ENCODE measurements around the gene IL25.

Gene IL25

DNA sequence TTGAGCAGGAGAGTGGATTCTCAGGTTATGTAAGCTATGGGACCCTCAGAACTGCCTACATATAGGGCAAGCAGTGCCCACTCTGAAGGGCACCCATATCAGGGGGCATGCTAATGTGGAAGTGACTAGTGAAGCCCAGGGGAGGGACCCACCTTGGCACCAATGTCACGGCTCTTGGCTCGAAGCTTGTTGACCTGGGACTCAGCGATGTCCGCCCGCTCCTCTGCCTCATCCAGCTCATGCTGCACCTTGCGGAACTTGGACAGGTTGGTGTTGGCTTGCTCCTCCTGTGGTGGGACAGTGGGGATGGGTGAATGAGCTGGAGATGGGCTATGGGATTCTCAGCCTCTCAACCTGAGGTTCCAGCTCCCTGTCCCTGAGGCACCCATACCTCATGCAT is 9.7 kb downstream of the IL25 start:
- no peak for DNase-seq
- Histone ChIP-seq H3K9ac (ENCODE audit: low read depth, low read length) (no peak overlapping the region), H3K4me3 (ENCODE audit: low read depth in 1 of 2, low read length in 2 of 2) (no peak overlapping the region), H4K20me1 (ENCODE audit: insufficient read depth, low read length) (peaks cover 3% of the 10 kb centered on the region; the same call in 1 of the 2 replicates), H2AFZ (ENCODE audit: low read depth, low read length) (no peak overlapping the region), H3K27ac (ENCODE audit: low read length) (no peak overlapping the region), H3K9me3 (ENCODE audit: insufficient read depth, low read length, severe bottlenecking) (no peaks in the 10 kb centered on the region), H3K4me2 (ENCODE audit: insufficient read depth, low read length) (no peak overlapping the region), H3K79me2 (ENCODE audit: insufficient read depth, low read length) (no peaks in the 10 kb centered on the region), H3K27me3 (ENCODE audit: insufficient read depth, low read length, poor library complexity) (peaks cover 27% of the 10 kb centered on the region), H3K4me1 (ENCODE audit: insufficient read depth, low read length) (no peaks in the 10 kb centered on the region), H3K36me3 (ENCODE audit: insufficient read depth, low read length) (no peaks in the 10 kb centered on the region)
- no peak for TF ChIP-seq EZH2 (IDR thresholded peaks at IDR 0.05; ENCODE audit: borderline replicate concordance, low read depth, low read length, severe bottlenecking)
- TF ChIP-seq, protein P1, sequence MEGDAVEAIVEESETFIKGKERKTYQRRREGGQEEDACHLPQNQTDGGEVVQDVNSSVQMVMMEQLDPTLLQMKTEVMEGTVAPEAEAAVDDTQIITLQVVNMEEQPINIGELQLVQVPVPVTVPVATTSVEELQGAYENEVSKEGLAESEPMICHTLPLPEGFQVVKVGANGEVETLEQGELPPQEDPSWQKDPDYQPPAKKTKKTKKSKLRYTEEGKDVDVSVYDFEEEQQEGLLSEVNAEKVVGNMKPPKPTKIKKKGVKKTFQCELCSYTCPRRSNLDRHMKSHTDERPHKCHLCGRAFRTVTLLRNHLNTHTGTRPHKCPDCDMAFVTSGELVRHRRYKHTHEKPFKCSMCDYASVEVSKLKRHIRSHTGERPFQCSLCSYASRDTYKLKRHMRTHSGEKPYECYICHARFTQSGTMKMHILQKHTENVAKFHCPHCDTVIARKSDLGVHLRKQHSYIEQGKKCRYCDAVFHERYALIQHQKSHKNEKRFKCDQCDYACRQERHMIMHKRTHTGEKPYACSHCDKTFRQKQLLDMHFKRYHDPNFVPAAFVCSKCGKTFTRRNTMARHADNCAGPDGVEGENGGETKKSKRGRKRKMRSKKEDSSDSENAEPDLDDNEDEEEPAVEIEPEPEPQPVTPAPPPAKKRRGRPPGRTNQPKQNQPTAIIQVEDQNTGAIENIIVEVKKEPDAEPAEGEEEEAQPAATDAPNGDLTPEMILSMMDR (IDR thresholded peaks at IDR 0.05; ENCODE audit: borderline replicate concordance, extremely low read depth, low read length, poor library complexity, severe bottlenecking) = no peak
- no peak for ATAC-seq (ENCODE audit: insufficient read depth, low read depth)

DNA sequence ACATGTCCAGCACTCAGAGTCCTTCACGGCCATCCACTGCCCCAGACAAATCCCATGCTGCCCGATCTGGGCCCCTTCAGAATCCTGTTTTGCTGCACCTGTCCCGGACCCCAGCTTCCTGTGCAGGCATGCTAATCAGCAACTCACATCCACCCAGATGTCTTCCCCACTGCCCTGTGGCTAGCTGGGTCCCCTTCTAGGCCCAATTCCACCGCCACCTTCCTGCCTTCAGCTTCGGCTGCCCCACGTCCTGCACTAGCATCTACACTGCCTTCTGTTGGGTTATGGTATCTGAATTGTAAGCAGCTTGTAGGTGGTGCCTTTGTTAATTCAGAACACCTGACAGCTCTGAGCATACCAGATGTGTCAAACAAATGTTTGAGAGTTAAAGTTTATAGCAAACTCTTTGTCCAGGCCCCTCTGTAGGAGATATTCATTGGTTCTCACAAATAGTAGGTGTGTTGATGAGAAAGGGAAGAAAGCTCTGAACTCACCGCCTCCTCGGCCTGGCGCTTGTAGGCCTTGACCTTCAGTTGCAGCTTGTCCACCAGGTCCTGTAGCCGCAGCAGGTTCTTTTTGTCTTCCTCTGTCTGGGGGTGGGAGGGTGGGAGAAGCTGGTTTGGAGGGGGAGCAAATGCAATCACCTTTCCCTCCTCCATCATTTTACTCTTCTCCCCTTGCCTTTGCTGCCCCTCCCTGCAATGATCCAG is 10.3 kb downstream of the IL25 start:
- ATAC-seq (ENCODE audit: insufficient read depth, low read depth) (no peak), DNase-seq (no peak)
- no peak overlapping the region for H3K4me2 ChIP-seq (ENCODE audit: insufficient read depth, low read length)
- no peaks in the 10 kb centered on the region for H3K36me3 ChIP-seq (ENCODE audit: insufficient read depth, low read length)
- no peak overlapping the region for H3K4me3 ChIP-seq (ENCODE audit: low read depth in 1 of 2, low read length in 2 of 2)
- H4K20me1 ChIP-seq (ENCODE audit: insufficient read depth, low read length) = peaks cover 3% of the 10 kb centered on the region; the same call in 1 of the 2 replicates
- H3K27me3 ChIP-seq (ENCODE audit: insufficient read depth, low read length, poor library complexity) = peaks cover 21% of the 10 kb centered on the region
- no peaks in the 10 kb centered on the region for H3K9me3 ChIP-seq (ENCODE audit: insufficient read depth, low read length, severe bottlenecking)
- no peak overlapping the region for H3K27ac ChIP-seq (ENCODE audit: low read length)
- H3K4me1 ChIP-seq (ENCODE audit: insufficient read depth, low read length) = no peaks in the 10 kb centered on the region
- H2AFZ ChIP-seq (ENCODE audit: low read depth, low read length) = no peak overlapping the region
- no peaks in the 10 kb centered on the region for H3K79me2 ChIP-seq (ENCODE audit: insufficient read depth, low read length)
- TF ChIP-seq EZH2 (IDR thresholded peaks at IDR 0.05; ENCODE audit: borderline replicate concordance, low read depth, low read length, severe bottlenecking) = no peak
- TF ChIP-seq, protein P1 (IDR thresholded peaks at IDR 0.05; ENCODE audit: borderline replicate concordance, extremely low read depth, low read length, poor library complexity, severe bottlenecking) = no peak
- H3K9ac ChIP-seq (ENCODE audit: low read depth, low read length) = no peak overlapping the region

- TF ChIP-seq, protein P1 (IDR thresholded peaks at IDR 0.05; ENCODE audit: borderline replicate concordance, extremely low read depth, low read length, poor library complexity, severe bottlenecking) = no peak
- TF ChIP-seq EZH2 (IDR thresholded peaks at IDR 0.05; ENCODE audit: borderline replicate concordance, low read depth, low read length, severe bottlenecking) = no peak
- H2AFZ ChIP-seq (ENCODE audit: low read depth, low read length) = no peak overlapping the region
- no peak overlapping the region for H3K4me2 ChIP-seq (ENCODE audit: insufficient read depth, low read length)
- peaks cover 15% of the 10 kb centered on the region for H3K27me3 ChIP-seq (ENCODE audit: insufficient read depth, low read length, poor library complexity)
- H3K79me2 ChIP-seq (ENCODE audit: insufficient read depth, low read length) = no peaks in the 10 kb centered on the region
- H3K9ac ChIP-seq (ENCODE audit: low read depth, low read length) = no peak overlapping the region
- no peak overlapping the region for H3K27ac ChIP-seq (ENCODE audit: low read length)
- H3K36me3 ChIP-seq (ENCODE audit: insufficient read depth, low read length) = no peaks in the 10 kb centered on the region
- no peaks in the 10 kb centered on the region for H3K9me3 ChIP-seq (ENCODE audit: insufficient read depth, low read length, severe bottlenecking)
- no peaks in the 10 kb centered on the region for H3K4me1 ChIP-seq (ENCODE audit: insufficient read depth, low read length)
- no peak for ATAC-seq (ENCODE audit: insufficient read depth, low read depth)
- H4K20me1 ChIP-seq (ENCODE audit: insufficient read depth, low read length) = peaks cover 3% of the 10 kb centered on the region; the same call in 1 of the 2 replicates
- no peak overlapping the region for H3K4me3 ChIP-seq (ENCODE audit: low read depth in 1 of 2, low read length in 2 of 2)
- DNase-seq = no peak
Observed at GRCh38 chr14:23384364-23385080, 11.9 kb downstream of the IL25 start.
